Fibroblast of mammary gland (primary cell): ENCODE data around the gene LMO4.
A peak's percentile ranks its signal among the peaks of the same experiment; 100 is the strongest.

Experiments
- DNase-seq: peaks from one replicate; pipeline ENCODE4 v3.0.0-alpha.2; 2010; ENCODE audit warnings: low read depth
- H3K4me3 ChIP-seq: 2 replicates; pipeline ENCODE4 v1.5.1; 2011; ENCODE audit warnings: low read depth, mild to moderate bottlenecking, low read length, moderate library complexity; ENCODE audit not compliant: control insufficient read depth
- TF ChIP-seq, protein P1 (sequence below): conservative IDR thresholded peaks from 2 replicates; pipeline ENCODE4 v1.5.1; 2011; ENCODE audit warnings: low read depth, low read length, inconsistent platforms; ENCODE audit not compliant: control insufficient read depth, insufficient read depth

The LMO4 gene

DNA sequence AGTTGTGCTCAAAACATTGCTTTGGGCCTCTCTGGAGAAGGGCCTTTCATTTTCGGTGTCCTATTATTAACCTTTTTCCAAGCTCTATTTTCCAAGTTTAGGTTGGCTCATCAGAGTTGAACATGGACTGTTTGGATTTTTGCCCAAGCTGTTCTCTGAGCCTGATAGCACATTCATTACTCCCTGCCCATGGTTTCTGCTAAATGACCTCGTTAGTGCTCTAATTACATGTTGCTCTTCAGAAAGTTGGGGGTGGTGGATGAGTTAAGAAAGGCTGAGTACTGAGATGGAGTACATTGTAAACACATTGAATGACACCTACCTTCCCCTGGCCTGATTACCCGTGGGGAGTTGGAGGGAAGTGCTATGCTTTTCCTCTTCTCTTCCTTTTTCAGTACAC lies 38.9 kb downstream of the LMO4 start:
- peak; percentile 11 for DNase-seq
- TF ChIP-seq, protein P1, sequence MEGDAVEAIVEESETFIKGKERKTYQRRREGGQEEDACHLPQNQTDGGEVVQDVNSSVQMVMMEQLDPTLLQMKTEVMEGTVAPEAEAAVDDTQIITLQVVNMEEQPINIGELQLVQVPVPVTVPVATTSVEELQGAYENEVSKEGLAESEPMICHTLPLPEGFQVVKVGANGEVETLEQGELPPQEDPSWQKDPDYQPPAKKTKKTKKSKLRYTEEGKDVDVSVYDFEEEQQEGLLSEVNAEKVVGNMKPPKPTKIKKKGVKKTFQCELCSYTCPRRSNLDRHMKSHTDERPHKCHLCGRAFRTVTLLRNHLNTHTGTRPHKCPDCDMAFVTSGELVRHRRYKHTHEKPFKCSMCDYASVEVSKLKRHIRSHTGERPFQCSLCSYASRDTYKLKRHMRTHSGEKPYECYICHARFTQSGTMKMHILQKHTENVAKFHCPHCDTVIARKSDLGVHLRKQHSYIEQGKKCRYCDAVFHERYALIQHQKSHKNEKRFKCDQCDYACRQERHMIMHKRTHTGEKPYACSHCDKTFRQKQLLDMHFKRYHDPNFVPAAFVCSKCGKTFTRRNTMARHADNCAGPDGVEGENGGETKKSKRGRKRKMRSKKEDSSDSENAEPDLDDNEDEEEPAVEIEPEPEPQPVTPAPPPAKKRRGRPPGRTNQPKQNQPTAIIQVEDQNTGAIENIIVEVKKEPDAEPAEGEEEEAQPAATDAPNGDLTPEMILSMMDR: no peak
- no peak overlapping the region for H3K4me3 ChIP-seq

DNA sequence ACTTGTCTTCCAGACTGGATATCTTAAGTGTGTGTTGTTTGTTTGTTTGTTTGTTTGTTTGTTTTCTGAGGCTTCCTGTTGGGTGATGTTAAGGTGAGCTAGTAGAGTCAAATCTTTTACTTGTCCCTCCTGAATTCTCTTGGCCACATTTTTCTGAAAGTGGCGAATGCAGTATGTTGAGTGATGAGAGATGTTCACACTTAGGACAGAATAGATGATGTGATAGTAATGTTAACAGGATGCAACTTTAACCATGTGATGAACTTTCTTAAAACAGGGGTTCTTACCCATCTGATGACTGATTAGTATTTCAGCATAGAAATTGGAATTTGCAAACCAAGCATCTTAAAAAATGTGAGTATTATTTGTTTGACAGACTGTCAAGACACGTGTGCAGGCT lies 40.2 kb downstream of the LMO4 start:
- no peak overlapping the region for H3K4me3 ChIP-seq
- no peak for DNase-seq
- TF ChIP-seq, protein P1: no peak

DNA sequence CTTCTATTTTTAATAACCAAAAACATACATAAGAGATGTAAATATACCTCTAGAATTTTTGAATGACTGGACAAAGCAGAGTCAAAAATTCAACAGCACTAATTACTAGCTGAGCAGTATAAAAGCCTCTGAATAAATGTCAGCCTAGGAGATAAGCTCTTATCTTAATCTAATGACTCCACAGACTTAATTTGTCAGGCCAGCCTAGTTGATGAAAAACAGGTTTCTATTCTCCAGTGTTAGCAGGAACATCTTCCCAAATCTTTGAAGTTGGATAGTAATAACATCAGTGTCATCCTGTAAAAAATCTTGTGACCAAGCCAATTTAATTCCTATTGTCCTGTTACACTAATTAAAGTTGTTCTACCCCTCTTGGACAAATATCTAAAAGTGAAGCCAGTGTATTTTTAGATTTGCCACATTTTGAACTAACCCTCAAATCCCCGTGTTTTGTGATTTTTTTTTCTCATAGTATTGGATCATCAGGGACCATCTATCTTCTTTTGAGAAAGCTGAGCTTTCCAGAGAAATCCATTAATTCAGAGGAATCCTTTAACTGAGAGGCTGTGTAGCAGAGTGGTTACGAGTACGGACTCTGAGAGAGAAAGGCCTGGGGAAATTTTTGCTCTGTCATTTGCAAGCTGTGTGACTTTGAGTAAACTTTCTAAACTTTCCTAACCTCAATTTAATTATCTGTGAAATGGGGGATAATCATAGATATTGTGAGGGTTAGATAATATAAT lies 41.2 kb downstream of the LMO4 start:
- H3K4me3 ChIP-seq: no peak overlapping the region
- TF ChIP-seq, protein P1: no peak
- no peak for DNase-seq

DNA sequence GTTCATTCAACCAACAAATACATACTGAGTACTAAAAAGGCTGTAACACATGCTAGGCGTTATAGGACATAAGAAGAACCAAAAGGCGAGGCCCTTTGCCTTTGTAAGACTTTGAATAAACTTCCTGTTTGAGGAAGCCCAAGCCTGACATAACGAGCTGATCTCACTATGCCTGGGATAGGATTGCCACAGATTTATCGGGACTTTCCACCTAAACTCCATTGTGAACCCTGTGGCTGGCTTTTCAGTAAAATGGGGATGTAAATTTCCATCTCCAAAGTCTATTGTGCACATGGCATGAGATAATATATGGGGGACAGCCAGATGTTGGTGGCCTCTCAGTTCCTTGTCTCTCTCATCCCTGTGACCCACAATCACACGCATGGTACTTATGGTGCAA lies 41.9 kb downstream of the LMO4 start:
- DNase-seq: no peak
- TF ChIP-seq, protein P1: no peak
- H3K4me3 ChIP-seq: no peak overlapping the region

DNA sequence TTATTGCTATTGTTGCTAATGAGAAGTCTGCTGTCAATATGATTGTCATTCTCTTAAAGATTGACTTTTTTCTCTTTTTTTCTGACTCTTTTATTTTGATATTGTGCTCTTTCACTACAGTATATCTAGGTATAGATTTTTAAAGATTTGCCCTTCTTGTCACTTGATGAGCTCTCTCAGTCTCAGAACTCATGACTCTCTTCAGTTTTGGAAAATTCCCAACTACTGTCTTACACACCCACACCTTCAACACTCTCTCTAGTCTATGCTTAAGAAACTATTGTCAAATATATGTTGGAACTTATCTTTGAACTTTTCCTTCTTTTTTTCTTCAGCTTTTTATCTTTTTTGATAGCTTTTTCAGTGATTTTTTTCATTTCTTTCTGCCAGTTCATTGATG lies 50.6 kb downstream of the LMO4 start:
- DNase-seq: no peak
- H3K4me3 ChIP-seq: no peak overlapping the region
- TF ChIP-seq, protein P1: no peak

DNA sequence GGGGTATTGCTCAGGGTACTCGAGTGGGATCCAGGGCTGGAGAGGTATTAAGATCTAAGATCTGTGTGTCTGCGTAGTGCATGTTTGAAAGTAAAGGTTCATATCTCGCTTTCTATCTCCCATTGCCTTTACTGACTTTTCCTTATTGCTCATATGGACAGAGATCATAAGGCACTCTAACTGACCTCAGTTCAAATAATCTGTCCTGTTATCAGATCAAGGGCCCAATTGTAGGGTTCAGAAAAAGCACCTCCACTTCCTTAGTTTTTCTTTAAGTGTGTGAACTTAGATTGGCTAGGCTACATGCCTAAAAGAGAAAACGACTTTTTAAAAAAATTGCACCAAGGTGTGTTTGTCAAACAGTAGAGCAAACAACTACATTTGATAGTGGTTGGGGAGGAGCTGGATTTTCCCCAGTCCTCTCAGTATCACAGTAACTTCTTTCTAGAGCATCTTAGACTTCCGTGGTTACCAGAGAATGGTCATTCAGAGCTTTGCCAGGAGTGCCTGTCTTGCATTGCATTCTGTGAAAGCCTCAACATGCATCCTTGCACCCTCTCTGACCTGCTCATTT lies 57.6 kb downstream of the LMO4 start:
- no peak overlapping the region for H3K4me3 ChIP-seq
- TF ChIP-seq, protein P1: no peak
- no peak for DNase-seq
